ENCODE measurements around the gene PRKN.

The PRKN gene

GRCh38 chr6:161554883-161555282, 1172.7 kb downstream of the PRKN start (continued):
- TF ChIP-seq, protein P1, sequence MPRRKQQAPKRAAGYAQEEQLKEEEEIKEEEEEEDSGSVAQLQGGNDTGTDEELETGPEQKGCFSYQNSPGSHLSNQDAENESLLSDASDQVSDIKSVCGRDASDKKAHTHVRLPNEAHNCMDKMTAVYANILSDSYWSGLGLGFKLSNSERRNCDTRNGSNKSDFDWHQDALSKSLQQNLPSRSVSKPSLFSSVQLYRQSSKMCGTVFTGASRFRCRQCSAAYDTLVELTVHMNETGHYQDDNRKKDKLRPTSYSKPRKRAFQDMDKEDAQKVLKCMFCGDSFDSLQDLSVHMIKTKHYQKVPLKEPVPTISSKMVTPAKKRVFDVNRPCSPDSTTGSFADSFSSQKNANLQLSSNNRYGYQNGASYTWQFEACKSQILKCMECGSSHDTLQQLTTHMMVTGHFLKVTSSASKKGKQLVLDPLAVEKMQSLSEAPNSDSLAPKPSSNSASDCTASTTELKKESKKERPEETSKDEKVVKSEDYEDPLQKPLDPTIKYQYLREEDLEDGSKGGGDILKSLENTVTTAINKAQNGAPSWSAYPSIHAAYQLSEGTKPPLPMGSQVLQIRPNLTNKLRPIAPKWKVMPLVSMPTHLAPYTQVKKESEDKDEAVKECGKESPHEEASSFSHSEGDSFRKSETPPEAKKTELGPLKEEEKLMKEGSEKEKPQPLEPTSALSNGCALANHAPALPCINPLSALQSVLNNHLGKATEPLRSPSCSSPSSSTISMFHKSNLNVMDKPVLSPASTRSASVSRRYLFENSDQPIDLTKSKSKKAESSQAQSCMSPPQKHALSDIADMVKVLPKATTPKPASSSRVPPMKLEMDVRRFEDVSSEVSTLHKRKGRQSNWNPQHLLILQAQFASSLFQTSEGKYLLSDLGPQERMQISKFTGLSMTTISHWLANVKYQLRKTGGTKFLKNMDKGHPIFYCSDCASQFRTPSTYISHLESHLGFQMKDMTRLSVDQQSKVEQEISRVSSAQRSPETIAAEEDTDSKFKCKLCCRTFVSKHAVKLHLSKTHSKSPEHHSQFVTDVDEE (CRISPR knock-in tag; IDR thresholded peaks at IDR 0.05): no peak
- TF ChIP-seq ESRRG (CRISPR knock-in tag; IDR thresholded peaks at IDR 0.05): no peak
- no peak for TF ChIP-seq TOX (CRISPR knock-in tag; IDR thresholded peaks at IDR 0.05; ENCODE audit: borderline replicate concordance)
- no peak for TF ChIP-seq BACH2 (CRISPR knock-in tag; IDR thresholded peaks at IDR 0.05; ENCODE audit: borderline replicate concordance)
- no peak for TF ChIP-seq ZFP30 (CRISPR knock-in tag; IDR thresholded peaks at IDR 0.05)

GRCh38 chr6:161549977-161550655, 1177.5 kb downstream of the PRKN start:
- ATAC-seq: no peak
- TF ChIP-seq CSDC2 (CRISPR knock-in tag; IDR thresholded peaks at IDR 0.05): no peak
- TF ChIP-seq TCF4 (CRISPR knock-in tag; IDR thresholded peaks at IDR 0.05; ENCODE audit: borderline replicate concordance): no peak
- TF ChIP-seq, protein P1 (CRISPR knock-in tag; IDR thresholded peaks at IDR 0.05): no peak
- no peak for TF ChIP-seq ZC3H10 (CRISPR knock-in tag; IDR thresholded peaks at IDR 0.05)
- TF ChIP-seq ESRRG (CRISPR knock-in tag; IDR thresholded peaks at IDR 0.05): no peak
- TF ChIP-seq CREB5 (CRISPR knock-in tag; IDR thresholded peaks at IDR 0.05; ENCODE audit: low read depth): no peak
- no peak for TF ChIP-seq PPARA (CRISPR knock-in tag; IDR thresholded peaks at IDR 0.05; ENCODE audit: borderline replicate concordance)
- TF ChIP-seq RARB (CRISPR knock-in tag; IDR thresholded peaks at IDR 0.05): no peak

DNA sequence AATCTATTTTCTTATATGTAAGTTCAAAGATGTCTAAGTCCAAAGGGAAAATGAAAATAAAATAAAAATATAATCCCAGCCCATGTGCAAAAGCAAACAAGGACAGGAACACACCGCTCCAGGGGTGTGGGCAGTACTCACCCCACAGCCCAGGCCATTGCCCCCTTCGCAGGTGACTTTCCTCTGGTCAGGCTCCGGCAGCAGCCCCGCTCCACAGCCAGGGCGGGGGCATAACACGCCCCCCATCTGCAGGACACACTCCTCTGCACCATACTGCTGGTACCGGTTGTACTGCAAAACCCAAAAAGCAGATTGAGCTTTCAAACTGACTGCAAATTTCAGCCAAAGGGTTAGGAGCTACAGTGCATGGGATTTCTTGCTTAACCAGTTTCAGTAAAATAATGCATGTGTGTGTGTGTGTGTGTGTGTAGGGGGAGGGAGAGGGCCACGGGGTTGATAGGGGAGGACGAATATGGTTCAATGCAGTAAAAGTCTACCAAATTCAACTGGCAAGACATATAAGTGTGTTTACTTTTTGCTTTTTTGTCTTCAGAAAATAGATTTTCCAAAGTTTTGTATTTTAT, 1178.8 kb downstream of the PRKN start:
- TF ChIP-seq ZFP3 (CRISPR knock-in tag; IDR thresholded peaks at IDR 0.05) (no peak), POU6F1 (CRISPR knock-in tag; IDR thresholded peaks at IDR 0.05; ENCODE audit: borderline replicate concordance, low read depth) (no peak), SNAI2 (CRISPR knock-in tag; IDR thresholded peaks at IDR 0.05) (no peak), ISL1 (CRISPR knock-in tag; IDR thresholded peaks at IDR 0.05) (no peak), ARNTL (CRISPR knock-in tag; IDR thresholded peaks at IDR 0.05; ENCODE audit: borderline replicate concordance, low read depth) (no peak), TOX (CRISPR knock-in tag; IDR thresholded peaks at IDR 0.05; ENCODE audit: borderline replicate concordance) (no peak), RARB (CRISPR knock-in tag; IDR thresholded peaks at IDR 0.05) (no peak), ZNF565 (CRISPR knock-in tag; conservative IDR thresholded peaks at IDR 0.05; ENCODE audit: low read depth) (no peak), GLIS3 (CRISPR knock-in tag; IDR thresholded peaks at IDR 0.05) (no peak), PPARA (CRISPR knock-in tag; IDR thresholded peaks at IDR 0.05; ENCODE audit: borderline replicate concordance) (no peak)
- ATAC-seq: no peak

DNA sequence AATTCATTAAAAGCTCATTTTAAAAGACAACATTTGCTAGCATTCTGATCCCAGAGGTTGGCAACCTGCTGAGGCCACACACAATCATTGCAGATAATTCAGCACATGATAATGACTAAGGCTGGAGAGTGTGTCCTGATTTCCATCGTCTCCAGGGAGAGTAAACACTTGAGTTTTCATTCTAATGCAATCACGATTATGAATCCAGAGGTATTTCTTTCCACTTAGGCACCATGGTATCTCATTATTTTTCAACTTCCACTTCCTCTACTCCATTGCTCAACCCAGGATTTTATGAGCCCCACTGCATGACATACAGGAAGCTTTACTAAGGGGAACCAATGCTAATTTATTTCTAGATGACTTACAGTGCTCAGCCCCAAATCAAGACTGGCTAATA, 1179.9 kb downstream of the PRKN start:
- ATAC-seq: no peak
- TF ChIP-seq GLIS3 (CRISPR knock-in tag; IDR thresholded peaks at IDR 0.05) (no peak), TCF4 (CRISPR knock-in tag; IDR thresholded peaks at IDR 0.05; ENCODE audit: borderline replicate concordance) (no peak), POU6F1 (CRISPR knock-in tag; IDR thresholded peaks at IDR 0.05; ENCODE audit: borderline replicate concordance, low read depth) (no peak), SNAI2 (CRISPR knock-in tag; IDR thresholded peaks at IDR 0.05) (no peak), PATZ1 (CRISPR knock-in tag; IDR thresholded peaks at IDR 0.05; ENCODE audit: borderline replicate concordance) (no peak), ZNF8 (CRISPR knock-in tag; IDR thresholded peaks at IDR 0.05) (no peak), ARNTL (CRISPR knock-in tag; IDR thresholded peaks at IDR 0.05; ENCODE audit: borderline replicate concordance, low read depth) (no peak)

Measured in SK-N-SH treated with all-trans-retinoic acid at 6 μM for 48 hours (cell line).